IMR-90 (cell line): ENCODE data around the gene MRPS25. TPM values are rescaled to one million over a fixed set of nuclear protein-coding genes. Genes with fewer than 3 reads are reported as not detected.

Experiments used
- ATAC-seq: fragments of 200-7000 bp; cut with Tn5 transposase; 2 replicates; pipeline ENCODE4 v1.9.1; 2020; ENCODE audit warnings: low read depth, mild to moderate bottlenecking, moderate library complexity
- BruUV-seq: library from RNA; stranded (reverse); fragments of 400-500 nt; replicated peaks from 2 replicates; lab custom pipeline; 2021; lab: Mats Ljungman, UMichigan
- CTCF ChIA-PET: fragments of 300-600 bp; formaldehyde crosslinking; extraction: SDS; loops from one replicate; lab custom pipeline; 2021; ENCODE audit warnings: antibody characterized with exemption; lab: Yijun Ruan, JAX
- POLR2A ChIA-PET: fragments of 300-600 bp; sonication (Branson Sonifier 250); formaldehyde crosslinking; loops from one replicate; lab custom pipeline; 2022; ENCODE audit warnings: antibody characterized with exemption; ENCODE audit not compliant: unreplicated experiment; lab: Charles Lee
- DNase-seq: peaks from one replicate; pipeline ENCODE4 v3.0.0; 2013
- H2AFZ ChIP-seq: replicated peaks from 2 replicates; pipeline ENCODE3; 2013; ENCODE audit warnings: low read length, mild to moderate bottlenecking; ENCODE audit not compliant: poor library complexity
- H2AK5ac ChIP-seq: 2 replicates; pipeline ENCODE4 v1.6.1; 2013; ENCODE audit warnings: low read depth, low read length, inconsistent platforms
- H2AK9ac ChIP-seq: replicated peaks from 2 replicates; pipeline ENCODE3; 2013; ENCODE audit warnings: mild to moderate bottlenecking, low read depth, low read length, moderate library complexity; ENCODE audit not compliant: poor library complexity
- H2BK120ac ChIP-seq: 2 replicates; pipeline ENCODE4 v1.6.1; 2013; ENCODE audit warnings: low read depth, low read length, inconsistent platforms
- H2BK15ac ChIP-seq: 3 replicates; pipeline ENCODE4 v1.6.1; 2013; ENCODE audit warnings: low read depth, low read length, inconsistent platforms
- H2BK20ac ChIP-seq: 2 replicates; pipeline ENCODE4 v1.6.1; 2013; ENCODE audit warnings: low read depth, mild to moderate bottlenecking, inconsistent platforms, low read length, moderate library complexity
- H2BK5ac ChIP-seq: 2 replicates; pipeline ENCODE4 v1.6.1; 2013; ENCODE audit warnings: mild to moderate bottlenecking, low read depth, low read length, inconsistent platforms; ENCODE audit not compliant: poor library complexity, severe bottlenecking
- H3K14ac ChIP-seq: replicated peaks from 2 replicates; pipeline ENCODE4 v1.6.1; 2013; ENCODE audit warnings: low read depth, low read length, inconsistent platforms
- H3K18ac ChIP-seq: 2 replicates; pipeline ENCODE4 v1.6.1; 2013; ENCODE audit warnings: low read depth, low read length, control low read depth
- H3K23ac ChIP-seq: 2 replicates; pipeline ENCODE4 v1.6.1; 2013; ENCODE audit warnings: low read depth, low read length, inconsistent platforms
- H3K27ac ChIP-seq: 2 replicates; pipeline ENCODE4 v1.5.1; 2013; ENCODE audit warnings: mild to moderate bottlenecking, control low read depth, low read length; ENCODE audit not compliant: insufficient read depth
- H3K27me3 ChIP-seq: 2 replicates; pipeline ENCODE4 v1.6.1; 2013; ENCODE audit warnings: low read length; ENCODE audit not compliant: control insufficient read depth, insufficient read depth
- H3K36me3 ChIP-seq: 2 replicates; pipeline ENCODE4 v1.6.1; 2013; ENCODE audit warnings: low read length, mixed read lengths; ENCODE audit not compliant: control insufficient read depth, insufficient read depth
- H3K4ac ChIP-seq: 2 replicates; pipeline ENCODE4 v1.6.1; 2013; ENCODE audit warnings: low read depth, low read length, inconsistent platforms
- H3K4me1 ChIP-seq: 2 replicates; pipeline ENCODE4 v1.6.1; 2013; ENCODE audit warnings: low read length, mixed read lengths; ENCODE audit not compliant: control insufficient read depth, insufficient read depth
- H3K4me2 ChIP-seq: 2 replicates; pipeline ENCODE4 v1.6.1; 2013; ENCODE audit warnings: low read depth, mild to moderate bottlenecking, control low read depth, low read length, moderate library complexity
- H3K4me3 ChIP-seq: 2 replicates; pipeline ENCODE4 v1.5.1; 2013; ENCODE audit warnings: low read depth, mild to moderate bottlenecking, control low read depth, low read length, moderate library complexity; ENCODE audit not compliant: insufficient read depth
- H3K56ac ChIP-seq: 2 replicates; pipeline ENCODE4 v1.6.1; 2013; ENCODE audit warnings: low read length, inconsistent platforms; ENCODE audit not compliant: insufficient read depth; ENCODE audit errors: extremely low read depth
- H3K79me1 ChIP-seq, 2 experiments: 2 replicates each; pipeline ENCODE4 v1.6.1; 2013; ENCODE audit warnings: low read length in 2 of 2, inconsistent platforms in 1 of 2, low read depth in 1 of 2
- H3K9ac ChIP-seq: 2 replicates; pipeline ENCODE4 v1.6.1; 2013; ENCODE audit warnings: low read depth, low read length, control low read depth
- H3K9me1 ChIP-seq: 2 replicates; pipeline ENCODE4 v1.6.1; 2013; ENCODE audit warnings: low read length, inconsistent platforms; ENCODE audit not compliant: insufficient read depth
- H3K9me3 ChIP-seq: 2 replicates; pipeline ENCODE4 v1.6.1; 2013; ENCODE audit warnings: low read length; ENCODE audit not compliant: control insufficient read depth, insufficient read depth
- H4K20me1 ChIP-seq: 2 replicates; pipeline ENCODE4 v1.6.1; 2013; ENCODE audit warnings: low read length, inconsistent platforms; ENCODE audit not compliant: insufficient read depth
- H4K5ac ChIP-seq: 2 replicates; pipeline ENCODE4 v1.6.1; 2013; ENCODE audit warnings: mild to moderate bottlenecking, low read depth, low read length, control low read depth
- H4K8ac ChIP-seq, 2 experiments: 2 replicates each; pipeline ENCODE4 v1.6.1; 2013; ENCODE audit warnings: low read depth in 2 of 2, low read length in 2 of 2, control low read depth in 1 of 2, inconsistent platforms in 1 of 2
- H4K91ac ChIP-seq: 2 replicates; pipeline ENCODE4 v1.6.1; 2013; ENCODE audit warnings: low read depth, low read length, inconsistent platforms; ENCODE audit not compliant: insufficient read depth
- BHLHE40 ChIP-seq: fragments of 150-350 bp; IDR thresholded peaks from 2 replicates; pipeline ENCODE4 v1.6.1; 2016; ENCODE audit warnings: mild to moderate bottlenecking, low read depth, low read length
- CEBPB ChIP-seq: IDR thresholded peaks from 2 replicates; pipeline ENCODE4 v1.6.1; 2012; ENCODE audit warnings: low read depth, low read length, improper control_type of control experiment
- CHD1 ChIP-seq: IDR thresholded peaks from 2 replicates; pipeline ENCODE4 v1.6.1; 2012; ENCODE audit warnings: low read depth, low read length, improper control_type of control experiment
- FOS ChIP-seq: fragments of 150-350 bp; IDR thresholded peaks from 2 replicates; pipeline ENCODE4 v1.6.1; 2016; ENCODE audit warnings: low read depth, low read length
- MAFK ChIP-seq: IDR thresholded peaks from 2 replicates; pipeline ENCODE4 v1.6.1; 2012; ENCODE audit warnings: low read depth, low read length, improper control_type of control experiment
- MAZ ChIP-seq: IDR thresholded peaks from 2 replicates; pipeline ENCODE4 v1.6.1; 2012; ENCODE audit warnings: low read depth, mild to moderate bottlenecking, low read length, improper control_type of control experiment, moderate library complexity, borderline replicate concordance
- MXI1 ChIP-seq: IDR thresholded peaks from 2 replicates; pipeline ENCODE4 v1.6.1; 2012; ENCODE audit warnings: low read depth, mild to moderate bottlenecking, low read length, moderate library complexity, borderline replicate concordance
- NFE2L2 ChIP-seq: fragments of 150-350 bp; IDR thresholded peaks from 2 replicates; pipeline ENCODE4 v1.6.1; 2016; ENCODE audit warnings: low read depth, mild to moderate bottlenecking, low read length
- POLR2A ChIP-seq: IDR thresholded peaks from 2 replicates; pipeline ENCODE4 v1.6.1; 2012; ENCODE audit warnings: mild to moderate bottlenecking, low read depth, low read length
- RAD21 ChIP-seq: IDR thresholded peaks from 2 replicates; pipeline ENCODE4 v1.6.1; 2012; ENCODE audit warnings: low read length, improper control_type of control experiment
- RCOR1 ChIP-seq: IDR thresholded peaks from 2 replicates; pipeline ENCODE4 v1.6.1; 2012; ENCODE audit warnings: mild to moderate bottlenecking, low read length, improper control_type of control experiment; ENCODE audit not compliant: insufficient replicate concordance
- RFX5 ChIP-seq: IDR thresholded peaks from 2 replicates; pipeline ENCODE4 v1.8.0; 2012; ENCODE audit warnings: low read depth, mild to moderate bottlenecking, low read length, moderate library complexity
- SMC3 ChIP-seq: fragments of 150-350 bp; IDR thresholded peaks from 2 replicates; pipeline ENCODE4 v1.6.1; 2016; ENCODE audit warnings: low read depth, mild to moderate bottlenecking, antibody characterized with exemption, low read length, moderate library complexity
- WGBS, 2 experiments: methylation state at CpG; one replicate each; pipeline versions ENCODE4 v1.1.5 to v1.1.7; 2013; ENCODE audit warnings: missing lambda C conversion rate in 2 of 2; ENCODE audit not compliant: insufficient read length in 1 of 2; ENCODE audit errors: extremely low coverage in 2 of 2; 5-methylcytosine and 5-hydroxymethylcytosine counted together
- dilution Hi-C: fragments of 300-500 bp; cut with HindIII; formaldehyde crosslinking; loops from one replicate; pipeline ENCODE4 v1.14.3; 2018; ENCODE audit warnings: low sequenced_read_pairs; ENCODE audit not compliant: unreplicated experiment
- in situ Hi-C: fragments of 300-500 bp; cut with MboI; formaldehyde crosslinking; loops from 3 replicates; pipeline ENCODE4 v1.14.3; 2019; ENCODE audit warnings: low sequenced_read_pairs, inconsistent platforms, mixed read lengths
- intact Hi-C: fragments of 100-400 bp; cut with micrococcal nuclease; formaldehyde crosslinking; loops from 2 replicates; pipeline ENCODE4 v1.10.0; 2022
- polyA plus RNA-seq, 3 experiments: library from polyadenylated mRNA; depleted of rRNA; stranded (reverse); fragments of >200 nt; gene quantifications; 2 replicates each; pipeline ENCODE4 v1.2.3, GENCODE V29; 2012; ENCODE audit warnings: low replicate concordance in 1 of 3
- total RNA-seq: library from RNA; depleted of rRNA; stranded (reverse); fragments of >200 nt; gene quantifications from 2 replicates; pipeline ENCODE4 v1.2.3, GENCODE V29; 2012
- TF ChIP-seq, protein P1 (sequence below): conservative IDR thresholded peaks from 2 replicates; pipeline ENCODE4 v1.5.1; 2012; ENCODE audit warnings: mild to moderate bottlenecking, low read depth, low read length, improper control_type of control experiment
- TF ChIP-seq, protein P2 (sequence below): fragments of 150-350 bp; IDR thresholded peaks from 2 replicates; pipeline ENCODE4 v1.6.1; 2017; ENCODE audit warnings: mild to moderate bottlenecking, antibody characterized with exemption, low read length, low read depth
- TF ChIP-seq, protein P3 (sequence below): fragments of 150-350 bp; IDR thresholded peaks from 2 replicates; pipeline ENCODE4 v1.6.1; 2016; ENCODE audit warnings: low read depth, mild to moderate bottlenecking, low read length, moderate library complexity, borderline replicate concordance

MRPS25 gene
- total and polyA plus RNA-seq, 2 of the 4 experiments (the other 2 are of a cell fraction) = 9.0 to 20.8 TPM

DNA sequence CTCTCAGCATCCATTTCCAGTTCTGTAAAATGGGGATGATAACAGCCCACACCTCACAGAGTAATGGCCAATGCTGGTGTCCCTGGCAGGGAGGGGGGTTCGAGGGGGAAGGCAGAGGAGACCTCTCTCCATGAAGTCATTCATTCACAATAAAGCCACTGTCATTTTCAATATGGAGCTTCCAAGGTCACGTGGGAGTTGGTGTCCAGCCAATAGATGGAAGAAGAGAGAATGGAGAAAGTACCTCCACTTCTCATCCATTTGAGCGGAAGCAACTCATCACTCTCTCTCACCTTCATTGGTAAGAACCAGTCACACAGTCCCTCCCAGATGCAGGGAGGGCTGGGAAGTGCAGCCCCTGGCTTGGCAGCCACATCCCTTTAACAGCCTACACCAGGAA lies 48.8 kb upstream of the MRPS25 start:
- Histone ChIP-seq H2AK5ac (no peak overlapping the region), H2BK15ac (no peak overlapping the region), H3K4ac (no peak overlapping the region), H2AK9ac (no peak overlapping the region), H3K18ac (no peak overlapping the region), H2BK20ac (no peak overlapping the region), H2AFZ (no peak overlapping the region), H3K9ac (no peak overlapping the region), H4K20me1 (no peaks in the 10 kb centered on the region), H3K4me1 (no peaks in the 10 kb centered on the region), H3K23ac (no peak overlapping the region), H3K56ac (no peak overlapping the region), H4K8ac (no peak overlapping the region), H3K27ac (no peak overlapping the region), H4K91ac (no peak overlapping the region), H3K79me1 (no peaks in the 10 kb centered on the region), H3K4me2 (no peak overlapping the region), H2BK5ac (no peak overlapping the region), H3K4me3 (no peak overlapping the region), H3K27me3 (peaks cover 30% of the 10 kb centered on the region), H2BK120ac (no peak overlapping the region), H3K9me1 (no peaks in the 10 kb centered on the region), H3K9me3 (peaks cover 4% of the 10 kb centered on the region; the same call in 1 of the 2 replicates), H3K14ac (no peak overlapping the region), H4K5ac (no peak overlapping the region), H3K36me3 (no peaks in the 10 kb centered on the region)
- DNase-seq = no peak
- TF ChIP-seq CEBPB (no peak), POLR2A (no peak), RAD21 (no peak), MAFK (no peak), SMC3 (no peak), NFE2L2 (no peak), BHLHE40 (no peak), MXI1 (no peak), CHD1 (no peak), FOS (no peak), MAZ (no peak), RFX5 (no peak), RCOR1 (no peak)
- TF ChIP-seq, protein P1, sequence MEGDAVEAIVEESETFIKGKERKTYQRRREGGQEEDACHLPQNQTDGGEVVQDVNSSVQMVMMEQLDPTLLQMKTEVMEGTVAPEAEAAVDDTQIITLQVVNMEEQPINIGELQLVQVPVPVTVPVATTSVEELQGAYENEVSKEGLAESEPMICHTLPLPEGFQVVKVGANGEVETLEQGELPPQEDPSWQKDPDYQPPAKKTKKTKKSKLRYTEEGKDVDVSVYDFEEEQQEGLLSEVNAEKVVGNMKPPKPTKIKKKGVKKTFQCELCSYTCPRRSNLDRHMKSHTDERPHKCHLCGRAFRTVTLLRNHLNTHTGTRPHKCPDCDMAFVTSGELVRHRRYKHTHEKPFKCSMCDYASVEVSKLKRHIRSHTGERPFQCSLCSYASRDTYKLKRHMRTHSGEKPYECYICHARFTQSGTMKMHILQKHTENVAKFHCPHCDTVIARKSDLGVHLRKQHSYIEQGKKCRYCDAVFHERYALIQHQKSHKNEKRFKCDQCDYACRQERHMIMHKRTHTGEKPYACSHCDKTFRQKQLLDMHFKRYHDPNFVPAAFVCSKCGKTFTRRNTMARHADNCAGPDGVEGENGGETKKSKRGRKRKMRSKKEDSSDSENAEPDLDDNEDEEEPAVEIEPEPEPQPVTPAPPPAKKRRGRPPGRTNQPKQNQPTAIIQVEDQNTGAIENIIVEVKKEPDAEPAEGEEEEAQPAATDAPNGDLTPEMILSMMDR = no peak
- TF ChIP-seq, protein P2, sequence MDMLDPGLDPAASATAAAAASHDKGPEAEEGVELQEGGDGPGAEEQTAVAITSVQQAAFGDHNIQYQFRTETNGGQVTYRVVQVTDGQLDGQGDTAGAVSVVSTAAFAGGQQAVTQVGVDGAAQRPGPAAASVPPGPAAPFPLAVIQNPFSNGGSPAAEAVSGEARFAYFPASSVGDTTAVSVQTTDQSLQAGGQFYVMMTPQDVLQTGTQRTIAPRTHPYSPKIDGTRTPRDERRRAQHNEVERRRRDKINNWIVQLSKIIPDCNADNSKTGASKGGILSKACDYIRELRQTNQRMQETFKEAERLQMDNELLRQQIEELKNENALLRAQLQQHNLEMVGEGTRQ = no peak
- TF ChIP-seq, protein P3, sequence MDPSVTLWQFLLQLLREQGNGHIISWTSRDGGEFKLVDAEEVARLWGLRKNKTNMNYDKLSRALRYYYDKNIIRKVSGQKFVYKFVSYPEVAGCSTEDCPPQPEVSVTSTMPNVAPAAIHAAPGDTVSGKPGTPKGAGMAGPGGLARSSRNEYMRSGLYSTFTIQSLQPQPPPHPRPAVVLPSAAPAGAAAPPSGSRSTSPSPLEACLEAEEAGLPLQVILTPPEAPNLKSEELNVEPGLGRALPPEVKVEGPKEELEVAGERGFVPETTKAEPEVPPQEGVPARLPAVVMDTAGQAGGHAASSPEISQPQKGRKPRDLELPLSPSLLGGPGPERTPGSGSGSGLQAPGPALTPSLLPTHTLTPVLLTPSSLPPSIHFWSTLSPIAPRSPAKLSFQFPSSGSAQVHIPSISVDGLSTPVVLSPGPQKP = no peak
- in situ Hi-C loops (loop anchor here (25.0 kb wide), 1 partner anchor 273 kb away; no protein-coding TSS in a partner anchor), intact Hi-C loops (no loop called here), dilution Hi-C loops (no loop called here)
- BruUV-seq = no TSS peak
- no CpG with 5 or more reads among the region's 3 CpGs for WGBS, 2 experiments
- no peak for ATAC-seq
- ChIA-PET POLR2A (no interaction called here), CTCF (no interaction called here)
